ENCODE results near the gene CDKN1B. TPM values are rescaled to one million over a fixed set of nuclear protein-coding genes. Genes with fewer than 3 reads are reported as not detected.

Gene CDKN1B
- total and polyA plus RNA-seq, 2 of the 4 experiments (the other 2 are of a cell fraction): 13.9 to 17.4 TPM

DNA sequence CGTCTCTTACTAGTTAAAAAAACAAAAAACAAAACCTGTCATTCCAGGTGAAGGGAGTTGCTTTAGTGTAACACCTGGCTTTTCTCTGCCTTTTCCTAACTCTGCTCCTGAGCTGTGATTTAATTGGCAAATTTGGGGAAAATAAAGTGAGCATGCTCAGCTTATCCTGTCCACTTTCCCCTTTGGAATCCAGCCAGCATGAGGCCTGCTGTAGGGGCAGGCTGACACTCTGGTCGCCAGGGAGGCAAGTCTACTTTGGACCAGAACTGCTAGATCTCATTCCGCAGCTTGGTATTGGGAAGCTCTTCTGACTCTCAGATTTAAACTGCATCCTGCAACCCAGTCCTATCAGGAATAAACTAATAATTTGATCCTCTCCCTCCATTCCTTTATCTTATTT is 30.1 kb downstream of the CDKN1B start:
- DNase-seq (no peak), ATAC-seq (ENCODE audit: low read depth) (no peak)
- Histone ChIP-seq H3K27ac (ENCODE audit: insufficient read depth, low read length) (no peak overlapping the region), H3K27me3 (ENCODE audit: control insufficient read depth, insufficient read depth, low read length) (no peaks in the 10 kb centered on the region), H3K23ac (ENCODE audit: low read depth, low read length) (no peak overlapping the region), H3K56ac (ENCODE audit: extremely low read depth, insufficient read depth, low read length) (no peak overlapping the region), H4K8ac (ENCODE audit: low read depth in 2 of 2, low read length in 2 of 2) (no peak overlapping the region), H3K14ac (replicated peaks; ENCODE audit: low read depth, low read length) (no peak overlapping the region), H3K36me3 (ENCODE audit: control insufficient read depth, insufficient read depth, low read length) (0 out of 2 replicates have a peak, but pooled peaks cover 1% of the 10 kb centered on the region), H2BK20ac (ENCODE audit: low read depth, low read length) (no peak overlapping the region), H2AK9ac (replicated peaks; ENCODE audit: low read depth, low read length, poor library complexity) (no peak overlapping the region), H3K9me3 (ENCODE audit: control insufficient read depth, insufficient read depth, low read length) (no peaks in the 10 kb centered on the region), H4K20me1 (ENCODE audit: insufficient read depth, low read length) (no peaks in the 10 kb centered on the region), H3K4ac (ENCODE audit: low read depth, low read length) (no peak overlapping the region), H2BK15ac (ENCODE audit: low read depth, low read length) (no peak overlapping the region), H2BK5ac (ENCODE audit: low read depth, low read length, poor library complexity, severe bottlenecking) (no peak overlapping the region), H4K91ac (ENCODE audit: insufficient read depth, low read depth, low read length) (no peak overlapping the region), H2AFZ (replicated peaks; ENCODE audit: low read length, poor library complexity) (no peak overlapping the region), H3K79me1 (ENCODE audit: low read depth in 1 of 2, low read length in 2 of 2) (peaks cover 17 to 44% of the 10 kb centered on the region in 2 experiments), H2AK5ac (ENCODE audit: low read depth, low read length) (no peak overlapping the region), H3K18ac (ENCODE audit: low read depth, low read length) (no peak overlapping the region), H3K4me3 (ENCODE audit: insufficient read depth, low read depth, low read length) (no peak overlapping the region), H3K9me1 (ENCODE audit: insufficient read depth, low read length) (peaks cover 4% of the 10 kb centered on the region; the same call in 1 of the 2 replicates), H3K4me1 (ENCODE audit: control insufficient read depth, insufficient read depth, low read length) (peaks cover 5% of the 10 kb centered on the region; the same call in 1 of the 2 replicates), H3K4me2 (ENCODE audit: low read depth, low read length) (no peak overlapping the region), H3K9ac (ENCODE audit: low read depth, low read length) (no peak overlapping the region), H4K5ac (ENCODE audit: low read depth, low read length) (no peak overlapping the region), H2BK120ac (ENCODE audit: low read depth, low read length) (no peak overlapping the region)
- ChIA-PET CTCF (interaction anchor here (0.8 kb wide), 1 partner anchor 10 kb away, joined by 3 read pairs; no protein-coding TSS in a partner anchor), POLR2A (ENCODE audit: unreplicated experiment) (interaction anchor here (0.5 kb wide), 1 partner anchor 449 kb away, joined by 4 read pairs; the partner anchor contains the start of gene EMP1)
- no peak for TF ChIP-seq BHLHE40 (IDR thresholded peaks at IDR 0.05; ENCODE audit: low read depth, low read length)
- TF ChIP-seq MAZ (IDR thresholded peaks at IDR 0.05; ENCODE audit: borderline replicate concordance, low read depth, low read length): no peak
- TF ChIP-seq NFE2L2 (IDR thresholded peaks at IDR 0.05; ENCODE audit: low read depth, low read length): no peak
- TF ChIP-seq RCOR1 (IDR thresholded peaks at IDR 0.05; ENCODE audit: insufficient replicate concordance, low read length): no peak
- TF ChIP-seq, protein P1, sequence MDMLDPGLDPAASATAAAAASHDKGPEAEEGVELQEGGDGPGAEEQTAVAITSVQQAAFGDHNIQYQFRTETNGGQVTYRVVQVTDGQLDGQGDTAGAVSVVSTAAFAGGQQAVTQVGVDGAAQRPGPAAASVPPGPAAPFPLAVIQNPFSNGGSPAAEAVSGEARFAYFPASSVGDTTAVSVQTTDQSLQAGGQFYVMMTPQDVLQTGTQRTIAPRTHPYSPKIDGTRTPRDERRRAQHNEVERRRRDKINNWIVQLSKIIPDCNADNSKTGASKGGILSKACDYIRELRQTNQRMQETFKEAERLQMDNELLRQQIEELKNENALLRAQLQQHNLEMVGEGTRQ (IDR thresholded peaks at IDR 0.05; ENCODE audit: low read depth, low read length): no peak
- no peak for TF ChIP-seq SMC3 (IDR thresholded peaks at IDR 0.05; ENCODE audit: low read depth, low read length)
- no peak for TF ChIP-seq FOS (IDR thresholded peaks at IDR 0.05; ENCODE audit: low read depth, low read length)
- TF ChIP-seq, protein P2, sequence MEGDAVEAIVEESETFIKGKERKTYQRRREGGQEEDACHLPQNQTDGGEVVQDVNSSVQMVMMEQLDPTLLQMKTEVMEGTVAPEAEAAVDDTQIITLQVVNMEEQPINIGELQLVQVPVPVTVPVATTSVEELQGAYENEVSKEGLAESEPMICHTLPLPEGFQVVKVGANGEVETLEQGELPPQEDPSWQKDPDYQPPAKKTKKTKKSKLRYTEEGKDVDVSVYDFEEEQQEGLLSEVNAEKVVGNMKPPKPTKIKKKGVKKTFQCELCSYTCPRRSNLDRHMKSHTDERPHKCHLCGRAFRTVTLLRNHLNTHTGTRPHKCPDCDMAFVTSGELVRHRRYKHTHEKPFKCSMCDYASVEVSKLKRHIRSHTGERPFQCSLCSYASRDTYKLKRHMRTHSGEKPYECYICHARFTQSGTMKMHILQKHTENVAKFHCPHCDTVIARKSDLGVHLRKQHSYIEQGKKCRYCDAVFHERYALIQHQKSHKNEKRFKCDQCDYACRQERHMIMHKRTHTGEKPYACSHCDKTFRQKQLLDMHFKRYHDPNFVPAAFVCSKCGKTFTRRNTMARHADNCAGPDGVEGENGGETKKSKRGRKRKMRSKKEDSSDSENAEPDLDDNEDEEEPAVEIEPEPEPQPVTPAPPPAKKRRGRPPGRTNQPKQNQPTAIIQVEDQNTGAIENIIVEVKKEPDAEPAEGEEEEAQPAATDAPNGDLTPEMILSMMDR (conservative IDR thresholded peaks at IDR 0.05; ENCODE audit: low read depth, low read length): no peak
- TF ChIP-seq MAFK (IDR thresholded peaks at IDR 0.05; ENCODE audit: low read depth, low read length): no peak
- no peak for TF ChIP-seq CHD1 (IDR thresholded peaks at IDR 0.05; ENCODE audit: low read depth, low read length)
- TF ChIP-seq RFX5 (IDR thresholded peaks at IDR 0.05; ENCODE audit: low read depth, low read length): no peak
- TF ChIP-seq MXI1 (IDR thresholded peaks at IDR 0.05; ENCODE audit: borderline replicate concordance, low read depth, low read length): no peak
- no peak for TF ChIP-seq POLR2A (IDR thresholded peaks at IDR 0.05; ENCODE audit: low read depth, low read length)
- TF ChIP-seq RAD21 (IDR thresholded peaks at IDR 0.05; ENCODE audit: low read length): no peak
- no peak for TF ChIP-seq CEBPB (IDR thresholded peaks at IDR 0.05; ENCODE audit: low read depth, low read length)
- TF ChIP-seq, protein P3, sequence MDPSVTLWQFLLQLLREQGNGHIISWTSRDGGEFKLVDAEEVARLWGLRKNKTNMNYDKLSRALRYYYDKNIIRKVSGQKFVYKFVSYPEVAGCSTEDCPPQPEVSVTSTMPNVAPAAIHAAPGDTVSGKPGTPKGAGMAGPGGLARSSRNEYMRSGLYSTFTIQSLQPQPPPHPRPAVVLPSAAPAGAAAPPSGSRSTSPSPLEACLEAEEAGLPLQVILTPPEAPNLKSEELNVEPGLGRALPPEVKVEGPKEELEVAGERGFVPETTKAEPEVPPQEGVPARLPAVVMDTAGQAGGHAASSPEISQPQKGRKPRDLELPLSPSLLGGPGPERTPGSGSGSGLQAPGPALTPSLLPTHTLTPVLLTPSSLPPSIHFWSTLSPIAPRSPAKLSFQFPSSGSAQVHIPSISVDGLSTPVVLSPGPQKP (IDR thresholded peaks at IDR 0.05; ENCODE audit: borderline replicate concordance, low read depth, low read length): no peak
- in situ Hi-C loops (cut with MboI; ENCODE audit: low sequenced_read_pairs) (no loop called here), dilution Hi-C loops (cut with HindIII; ENCODE audit: low sequenced_read_pairs, unreplicated experiment) (no loop called here), intact Hi-C loops (cut with micrococcal nuclease) (no loop called here)
- no CpG with 5 or more reads among the region's 3 CpGs for WGBS, 2 experiments (ENCODE audit: extremely low coverage in 2 of 2, insufficient read length in 1 of 2)
- no TSS peak for BruUV-seq (replicated peaks)
